H54 (cell line): ENCODE data around the gene ST3GAL5.

Experiments used
- DNase-seq: peaks from one replicate; pipeline ENCODE4 v3.0.0; 2011; ENCODE audit warnings: low spot score, mixed read lengths; ENCODE audit not compliant: insufficient read length
- FAIRE-seq: peaks from 3 replicates; lab custom pipeline; 2011; peaks lifted over from hg19 to GRCh38; lab: Jason Lieb, UNC
- POLR2A ChIP-seq: IDR thresholded peaks from 2 replicates; pipeline ENCODE4 v1.6.1; 2011; ENCODE audit warnings: low read depth, mild to moderate bottlenecking, low read length

ST3GAL5 gene

DNA sequence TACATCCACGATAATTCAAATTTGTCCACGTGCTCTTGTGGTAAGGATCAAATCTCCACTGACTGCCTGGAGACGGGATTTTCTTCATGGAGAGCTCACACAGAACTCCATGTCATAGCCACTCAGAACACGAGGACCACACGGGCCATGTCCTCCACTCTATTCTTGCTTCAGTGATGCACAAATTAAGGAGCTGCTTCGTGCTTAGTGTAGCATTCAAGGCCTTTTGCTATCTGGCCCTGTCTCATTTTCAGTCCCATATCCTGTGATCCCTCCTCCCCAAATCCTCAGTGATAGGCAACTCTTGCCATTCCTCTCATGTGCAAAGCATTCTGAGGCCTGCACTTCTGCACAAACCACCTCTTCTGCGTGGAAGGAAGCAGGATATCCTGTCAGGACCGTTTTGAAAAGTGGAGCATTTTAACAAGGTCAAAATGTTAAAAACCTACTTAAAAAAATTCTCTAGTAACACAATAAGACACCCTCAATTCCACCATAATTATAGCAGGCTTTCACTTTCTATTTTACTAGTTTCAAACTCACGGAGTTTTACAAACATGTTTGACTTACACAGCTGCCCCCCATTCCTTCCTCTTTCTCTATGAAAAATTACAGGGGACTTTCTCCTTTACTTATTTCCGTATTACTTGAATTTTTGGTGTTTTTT is 35.2 kb downstream of the ST3GAL5 start:
- no peak for DNase-seq
- no peak for TF ChIP-seq POLR2A
- FAIRE-seq, result no peak

DNA sequence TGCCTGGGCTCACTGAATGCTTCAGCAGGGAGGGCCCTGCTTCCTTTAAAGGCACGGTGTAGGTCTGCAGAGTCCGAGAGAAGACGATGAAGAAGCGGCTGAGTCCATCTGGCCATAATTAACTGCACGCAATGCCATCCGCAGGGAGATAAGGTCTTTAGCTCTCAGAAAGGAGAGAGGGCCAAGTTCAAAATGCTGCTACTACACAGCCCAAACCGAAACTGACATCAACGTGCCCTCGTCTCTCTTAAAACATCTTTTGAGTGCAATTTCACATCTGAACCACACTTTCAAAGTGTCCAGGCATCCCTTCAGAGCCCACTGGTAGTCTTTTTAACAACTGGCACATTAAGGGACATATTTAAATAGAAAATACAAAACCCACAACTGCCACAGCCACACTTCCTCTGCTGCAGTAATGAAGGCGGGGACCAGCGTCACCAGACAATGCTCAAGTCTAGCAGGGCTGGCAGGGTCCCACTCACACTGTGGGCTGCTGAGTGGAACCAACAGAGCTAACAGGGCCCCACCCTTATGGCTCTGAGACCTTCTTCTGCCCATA is 35.8 kb downstream of the ST3GAL5 start:
- FAIRE-seq (no peak), DNase-seq (no peak)
- no peak for TF ChIP-seq POLR2A

GRCh38 chr2:85852152-85852840 is 36.5 kb downstream of the ST3GAL5 start:
- TF ChIP-seq POLR2A, result no peak
- FAIRE-seq, result no peak
- DNase-seq, result no peak

DNA sequence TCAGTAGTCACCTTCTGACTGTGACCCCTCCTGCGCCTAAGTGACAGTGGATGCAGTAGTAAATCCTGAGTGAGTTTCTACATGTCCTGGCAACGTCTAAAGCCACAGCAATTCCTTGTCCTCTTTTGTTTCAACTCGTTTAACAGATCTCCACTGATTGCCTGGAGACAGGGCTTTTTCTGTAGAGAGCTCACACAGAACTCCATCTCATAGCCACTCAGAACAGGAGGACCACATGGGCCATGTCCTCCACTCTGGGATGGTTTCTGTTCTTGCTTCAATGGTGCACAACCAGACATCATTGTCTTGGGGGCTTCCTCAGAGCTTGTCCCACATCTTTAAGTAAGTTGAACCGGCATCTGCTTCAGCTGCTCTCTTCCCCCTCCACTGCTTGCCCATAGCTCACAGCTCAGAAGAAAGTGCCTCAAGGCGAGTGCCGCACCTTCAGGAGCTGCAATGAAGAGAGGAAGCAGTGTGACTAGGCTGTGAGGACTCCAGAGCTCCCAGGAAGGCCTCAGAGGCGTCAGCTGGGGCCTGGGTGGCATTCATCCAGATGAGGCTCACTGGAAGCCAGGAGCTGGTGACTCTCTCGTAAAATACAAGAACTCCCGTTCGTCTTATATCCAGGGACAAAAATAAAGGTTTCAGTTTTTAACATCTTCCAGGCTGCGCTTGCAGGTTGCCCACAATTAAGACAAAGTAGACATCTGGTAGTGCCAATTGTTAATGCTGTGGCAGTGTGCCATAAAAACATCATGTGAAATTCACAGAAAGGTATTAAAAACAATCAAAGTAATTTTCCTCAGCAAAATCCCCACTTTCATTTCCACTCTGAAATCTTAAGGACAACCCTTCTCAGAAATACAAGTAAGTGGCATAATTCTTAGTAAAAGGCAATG is 37.3 kb downstream of the ST3GAL5 start:
- FAIRE-seq (no peak), DNase-seq (no peak)
- TF ChIP-seq POLR2A, result no peak

DNA sequence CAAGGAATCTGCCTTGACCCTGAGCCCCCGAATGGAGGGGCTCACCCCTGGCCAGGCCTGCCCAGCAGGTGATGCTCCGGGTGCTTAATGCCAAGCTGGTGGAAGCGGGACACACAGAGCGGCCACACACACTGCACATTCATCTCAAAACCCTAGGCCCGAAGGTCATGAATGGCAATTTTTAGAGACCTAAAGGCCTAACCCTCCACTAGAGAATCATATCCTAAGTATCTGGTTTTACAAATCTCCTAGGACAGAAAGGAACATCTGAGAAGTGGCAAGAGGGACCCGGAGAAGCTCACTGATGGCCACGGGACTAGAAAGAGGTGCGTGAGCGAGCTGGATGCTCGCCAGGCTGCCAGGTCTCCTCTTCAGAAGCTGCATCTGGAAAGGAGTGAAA is 38.3 kb downstream of the ST3GAL5 start:
- FAIRE-seq (no peak), DNase-seq (no peak)
- no peak for TF ChIP-seq POLR2A

DNA sequence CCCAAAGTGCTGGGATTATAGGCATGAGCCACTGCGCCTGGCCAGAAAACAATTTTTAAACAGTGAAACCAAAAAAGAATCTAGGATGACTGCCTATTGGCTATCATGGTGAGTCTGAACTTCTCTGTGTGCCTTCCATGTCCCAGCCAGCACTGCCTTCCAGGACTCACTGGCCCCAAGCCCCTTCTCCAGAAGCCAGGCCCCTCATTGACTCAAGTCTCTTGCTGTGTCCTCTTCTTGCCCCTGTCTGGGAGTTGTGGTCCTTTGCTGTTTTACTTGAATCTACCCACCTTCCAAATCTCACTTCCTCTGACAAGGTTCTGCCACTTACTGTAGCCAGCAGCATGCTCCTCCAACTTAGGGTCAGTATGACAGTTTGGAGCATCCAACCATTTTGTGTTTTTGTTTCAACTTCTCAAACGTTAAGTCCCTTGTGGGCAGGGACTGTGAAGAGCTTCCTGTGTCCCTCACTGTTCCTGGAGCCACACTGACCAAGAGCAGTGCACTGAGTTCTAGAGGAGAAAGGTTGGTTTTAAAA is 41.7 kb downstream of the ST3GAL5 start:
- FAIRE-seq (no peak), DNase-seq (no peak)
- no peak for TF ChIP-seq POLR2A

DNA sequence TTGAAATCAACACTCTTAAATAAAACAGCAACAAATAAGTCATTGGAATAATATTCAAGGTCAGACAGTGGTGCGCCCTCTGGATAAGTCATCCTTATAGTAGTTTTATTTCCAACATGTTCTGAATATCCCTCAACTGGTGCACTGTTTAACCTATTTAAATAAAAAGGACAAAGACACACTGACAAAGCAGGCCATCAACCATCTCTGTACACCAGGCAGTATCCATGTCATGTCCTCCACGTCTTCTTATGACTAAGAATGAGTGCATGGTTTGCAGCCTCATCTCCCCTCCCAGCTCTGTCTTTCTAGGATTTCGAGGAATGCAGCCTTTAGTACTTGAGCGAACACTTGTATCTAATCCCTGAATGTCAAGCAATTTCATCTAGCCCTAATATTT is 42.4 kb downstream of the ST3GAL5 start:
- no peak for FAIRE-seq
- TF ChIP-seq POLR2A, result no peak
- DNase-seq, result no peak

- FAIRE-seq (no peak), DNase-seq (no peak)
- TF ChIP-seq POLR2A, result no peak
Measured at GRCh38 chr2:85844486-85844885, 44.3 kb downstream of the ST3GAL5 start.

GRCh38 chr2:85843543-85843942 is 45.2 kb downstream of the ST3GAL5 start:
- DNase-seq, result no peak
- no peak for TF ChIP-seq POLR2A
- FAIRE-seq, result no peak

DNA sequence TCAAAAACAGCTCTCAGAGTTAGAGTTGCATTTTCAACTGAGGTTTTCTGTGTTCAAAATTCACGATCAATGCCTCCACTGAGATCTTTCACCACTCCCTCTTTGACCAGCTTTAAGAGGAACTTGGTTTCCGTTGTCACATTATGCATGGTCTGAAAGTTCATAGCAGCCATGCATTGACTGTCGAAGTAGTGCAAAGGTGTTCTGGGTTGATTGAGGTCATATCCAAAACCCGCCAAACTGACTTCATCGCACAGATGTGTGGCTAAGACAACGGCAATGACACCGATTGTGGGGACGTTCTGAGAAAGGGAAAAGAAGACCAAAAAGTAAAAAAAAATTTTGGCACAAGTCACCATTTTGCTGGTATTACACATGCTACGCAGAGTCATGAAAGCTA is 48.7 kb downstream of the ST3GAL5 start:
- TF ChIP-seq POLR2A, result no peak
- DNase-seq (no peak), FAIRE-seq (no peak)

GRCh38 chr2:85839461-85839860 is 49.3 kb downstream of the ST3GAL5 start:
- FAIRE-seq (no peak), DNase-seq (no peak)
- no peak for TF ChIP-seq POLR2A

GRCh38 chr2:85838641-85839040 is 50.1 kb downstream of the ST3GAL5 start:
- FAIRE-seq (no peak), DNase-seq (no peak)
- no peak for TF ChIP-seq POLR2A

GRCh38 chr2:85838181-85838580 is 50.6 kb downstream of the ST3GAL5 start:
- FAIRE-seq (no peak), DNase-seq (no peak)
- TF ChIP-seq POLR2A, result no peak

DNA sequence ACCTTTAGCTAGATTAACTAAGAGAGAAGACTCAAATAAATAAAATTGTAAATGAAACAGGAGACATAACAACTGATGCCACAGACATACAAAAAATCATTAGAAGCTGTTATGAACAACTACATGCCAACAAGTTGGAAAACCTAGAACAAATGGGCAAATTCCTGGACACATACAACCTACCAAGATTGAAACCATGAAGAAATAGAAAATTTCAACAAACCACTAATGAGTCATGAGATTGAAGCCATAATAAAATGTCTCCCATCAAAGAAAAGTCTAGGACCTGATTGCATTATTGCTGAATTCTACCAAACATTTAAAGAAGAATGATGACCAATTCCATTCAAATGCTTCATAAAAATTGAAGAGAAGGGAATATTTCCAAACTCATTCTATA is 54.3 kb downstream of the ST3GAL5 start:
- no peak for FAIRE-seq
- DNase-seq, result no peak
- no peak for TF ChIP-seq POLR2A

DNA sequence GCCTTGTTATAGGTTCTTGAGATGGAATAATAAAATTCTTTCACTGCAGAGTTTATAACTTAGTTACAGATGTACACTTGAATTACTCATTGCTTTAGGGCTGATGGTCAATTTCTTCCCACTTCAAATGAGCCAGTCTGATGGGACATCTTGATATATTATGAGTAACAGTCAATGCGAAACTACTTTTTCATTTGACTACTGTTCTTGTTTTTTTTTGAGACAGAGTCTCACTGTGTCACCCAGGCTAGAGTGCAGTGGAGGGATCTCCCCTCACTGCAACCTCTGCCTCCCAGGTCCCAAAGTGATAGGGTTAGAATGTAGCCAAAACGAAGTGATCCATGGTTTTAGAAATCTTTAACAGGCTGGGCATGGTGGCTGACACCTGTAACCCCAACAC is 57.1 kb downstream of the ST3GAL5 start:
- FAIRE-seq, result no peak
- DNase-seq, result no peak
- TF ChIP-seq POLR2A, result no peak
